H1 (cell line): ENCODE data around the gene MMP21. TPM values are rescaled to one million over a fixed set of nuclear protein-coding genes. Genes with fewer than 3 reads are reported as not detected.

Experiments
- CTCF ChIA-PET: fragments of 300-600 bp; sonication (Branson Sonifier 250); formaldehyde crosslinking; loops from one replicate; lab custom pipeline; 2021; ENCODE audit not compliant: partially characterized antibody; lab: Charles Lee
- POLR2A ChIA-PET: fragments of 300-600 bp; sonication (Branson Sonifier 250); formaldehyde crosslinking; loops from one replicate; lab custom pipeline; 2021; ENCODE audit warnings: inconsistent platforms; ENCODE audit not compliant: partially characterized antibody; lab: Charles Lee
- DNase-seq, 2 experiments: peaks; one replicate each; pipeline versions ENCODE4 v3.0.0 to v3.0.0-alpha.2; 2010 to 2022; ENCODE audit warnings: low spot score in 2 of 2, low read depth in 1 of 2, mixed read lengths in 1 of 2
- FAIRE-seq: peaks from 2 replicates; lab custom pipeline; 2011; peaks lifted over from hg19 to GRCh38; lab: Jason Lieb, UNC
- H2AFZ ChIP-seq: 2 replicates; pipeline ENCODE4 v1.8.1; 2012; ENCODE audit warnings: low read length, inconsistent platforms
- H2AK5ac ChIP-seq: 2 replicates; pipeline ENCODE4 v1.6.1; 2013; ENCODE audit warnings: low read depth, low read length
- H2BK120ac ChIP-seq: replicated peaks from 2 replicates; pipeline ENCODE3; 2013; ENCODE audit warnings: low read depth, low read length, inconsistent platforms
- H2BK12ac ChIP-seq: 2 replicates; pipeline ENCODE4 v1.6.1; 2013; ENCODE audit warnings: low read depth, low read length
- H2BK15ac ChIP-seq: 2 replicates; pipeline ENCODE4 v1.6.1; 2013; ENCODE audit warnings: low read length
- H2BK20ac ChIP-seq: 2 replicates; pipeline ENCODE4 v1.6.1; 2013; ENCODE audit warnings: low read length
- H2BK5ac ChIP-seq: 2 replicates; pipeline ENCODE4 v1.6.1; 2013; ENCODE audit warnings: low read depth, low read length
- H3K14ac ChIP-seq: 2 replicates; pipeline ENCODE4 v1.6.1; 2013; ENCODE audit warnings: inconsistent platforms; ENCODE audit not compliant: insufficient read length
- H3K18ac ChIP-seq: 2 replicates; pipeline ENCODE4 v1.6.1; 2013; ENCODE audit warnings: low read length; ENCODE audit errors: extremely low read depth
- H3K23ac ChIP-seq: 2 replicates; pipeline ENCODE4 v1.6.1; 2013; ENCODE audit warnings: inconsistent platforms; ENCODE audit not compliant: insufficient read length
- H3K23me2 ChIP-seq: 2 replicates; pipeline ENCODE4 v1.6.1; 2013; ENCODE audit warnings: low read depth, low read length
- H3K27ac ChIP-seq: 2 replicates; pipeline ENCODE4 v1.6.1; 2011; ENCODE audit warnings: low read depth, low read length, inconsistent platforms
- H3K27me3 ChIP-seq, 4 experiments: replicated peaks in 1 of 4; 1 replicate in 1 of 4; 2 replicates in 3 of 4; pipeline versions ENCODE4 v1.6.1 to v1.8.1; 2011 to 2013; ENCODE audit warnings: low read length in 3 of 4, mild to moderate bottlenecking in 3 of 4, inconsistent platforms in 2 of 4, mixed read lengths in 2 of 4, moderate library complexity in 1 of 4; ENCODE audit not compliant: control insufficient read depth in 3 of 4, insufficient read depth in 3 of 4; ENCODE audit errors: extremely low read depth in 1 of 4
- H3K36me3 ChIP-seq, 4 experiments: 2 replicates each; pipeline versions ENCODE4 v1.6.1 to v1.8.1; 2011 to 2013; ENCODE audit warnings: mild to moderate bottlenecking in 4 of 4, low read length in 3 of 4, moderate library complexity in 2 of 4, control low read depth in 1 of 4, inconsistent platforms in 1 of 4; ENCODE audit not compliant: insufficient read depth in 4 of 4, control insufficient read depth in 2 of 4
- H3K4ac ChIP-seq: replicated peaks from 2 replicates; pipeline ENCODE3; 2013; ENCODE audit warnings: low read length, low read depth, mixed read lengths, inconsistent platforms; ENCODE audit not compliant: insufficient read length
- H3K4me1 ChIP-seq, 4 experiments: replicated peaks in 1 of 4; 1 replicate in 1 of 4; 2 replicates in 3 of 4; pipeline versions ENCODE4 v1.6.1 to v1.8.1; 2011 to 2013; ENCODE audit warnings: low read length in 3 of 4, inconsistent platforms in 2 of 4, mixed read lengths in 1 of 4; ENCODE audit not compliant: insufficient read depth in 4 of 4, control insufficient read depth in 3 of 4
- H3K4me2 ChIP-seq, 2 experiments: 2 replicates each; pipeline versions ENCODE4 v1.6.1 to v1.8.1; 2011 to 2013; ENCODE audit warnings: low read depth in 2 of 2, low read length in 2 of 2, control low read depth in 1 of 2, inconsistent platforms in 1 of 2, mild to moderate bottlenecking in 1 of 2; ENCODE audit not compliant: insufficient read depth in 1 of 2
- H3K4me3 ChIP-seq, 4 experiments: fragments of 200-600, 300-600 bp in 1 of 4; sonication (generic), shearing (Covaris generic), sonication (Bioruptor Twin) in 1 of 4; 2 replicates each; pipeline versions ENCODE4 v1.5.1 to v1.8.1; 2011 to 2016; ENCODE audit warnings: low read length in 4 of 4, low read depth in 3 of 4, control low read depth in 2 of 4, inconsistent platforms in 2 of 4, mild to moderate bottlenecking in 2 of 4, mixed read lengths in 1 of 4, moderate library complexity in 1 of 4; ENCODE audit not compliant: insufficient read depth in 2 of 4; ENCODE audit errors: extremely low read depth in 1 of 4
- H3K56ac ChIP-seq: replicated peaks from 2 replicates; pipeline ENCODE3; 2013; ENCODE audit warnings: low read depth, mild to moderate bottlenecking, mixed read lengths, low read length, inconsistent platforms; ENCODE audit not compliant: insufficient read length
- H3K79me1 ChIP-seq: 2 replicates; pipeline ENCODE4 v1.6.1; 2013; ENCODE audit warnings: low read depth, low read length, control low read depth
- H3K79me2 ChIP-seq, 2 experiments: 2 replicates each; pipeline versions ENCODE4 v1.6.1 to v1.8.1; 2012 to 2013; ENCODE audit warnings: low read length in 2 of 2, mild to moderate bottlenecking in 2 of 2, inconsistent platforms in 1 of 2; ENCODE audit not compliant: insufficient read depth in 2 of 2, control insufficient read depth in 1 of 2
- H3K9ac ChIP-seq, 4 experiments: replicated peaks in 1 of 4; 1 replicate in 1 of 4; 2 replicates in 3 of 4; pipeline versions ENCODE4 v1.6.1 to v1.8.1; 2011 to 2013; ENCODE audit warnings: low read depth in 3 of 4, low read length in 3 of 4, control low read depth in 2 of 4, mild to moderate bottlenecking in 2 of 4, moderate library complexity in 2 of 4, inconsistent platforms in 1 of 4; ENCODE audit errors: extremely low read depth in 1 of 4
- H3K9me3 ChIP-seq, 2 experiments: 2 replicates each; pipeline versions ENCODE4 v1.6.1 to v1.8.1; 2012 to 2013; ENCODE audit warnings: mild to moderate bottlenecking in 2 of 2, moderate library complexity in 2 of 2, control low read depth in 1 of 2, inconsistent platforms in 1 of 2, low read depth in 1 of 2, low read length in 1 of 2, mixed read lengths in 1 of 2; ENCODE audit not compliant: insufficient read depth in 2 of 2
- H4K20me1 ChIP-seq, 2 experiments: replicated peaks in 1 of 2; 2 replicates each; pipeline versions ENCODE3 to v1.8.1; 2011 to 2013; ENCODE audit warnings: inconsistent platforms in 2 of 2, low read length in 2 of 2, mild to moderate bottlenecking in 1 of 2; ENCODE audit not compliant: insufficient read depth in 2 of 2, control insufficient read depth in 1 of 2
- H4K5ac ChIP-seq: 2 replicates; pipeline ENCODE4 v1.6.1; 2013; ENCODE audit warnings: low read length, low read depth, mixed read lengths, inconsistent platforms; ENCODE audit not compliant: insufficient read length
- H4K8ac ChIP-seq: 2 replicates; pipeline ENCODE4 v1.8.0; 2013; ENCODE audit warnings: mild to moderate bottlenecking, moderate library complexity, low read length, inconsistent platforms; ENCODE audit not compliant: insufficient read depth; ENCODE audit errors: extremely low read depth
- H4K91ac ChIP-seq: replicated peaks from 2 replicates; pipeline ENCODE3; 2013; ENCODE audit warnings: low read length, mixed read lengths, inconsistent platforms; ENCODE audit not compliant: insufficient read length
- WGBS, 2 experiments: shearing (Covaris generic) in 1 of 2; methylation state at CpG; one replicate each; pipeline versions ENCODE4 v1.1.6 to v1.1.7; 2013 to 2015; ENCODE audit warnings: low lambda C conversion rate in 2 of 2, mixed read lengths in 2 of 2, inconsistent platforms in 1 of 2, low coverage in 1 of 2, missing lambda C conversion rate in 1 of 2; ENCODE audit not compliant: insufficient replicate concordance in 2 of 2, insufficient coverage in 1 of 2, insufficient read length in 1 of 2; ENCODE audit errors: extremely low coverage in 1 of 2, missing lambda C conversion rate in 1 of 2; 5-methylcytosine and 5-hydroxymethylcytosine counted together
- polyA plus RNA-seq, 7 experiments: library from polyadenylated mRNA; depleted of rRNA in 3 of 7; stranded (reverse) in 5 of 7; unstranded in 2 of 7; fragments of >200 nt in 5 of 7; fragments of 200-250 nt in 2 of 7; gene quantifications; 1 replicate in 5 of 7; 2 replicates in 1 of 7; 4 replicates in 1 of 7; pipeline versions ENCODE4 v1.2.1 to v1.2.3, GENCODE V29; 2011 to 2013; ENCODE audit warnings: missing spikeins in 2 of 7, mixed read lengths in 2 of 7
- total RNA-seq: library from RNA; stranded (reverse); fragmentation: NEBNext Ultra II Directional; extraction: Animal tissue kit (Norgen Biotek cat#: 25700); gene quantifications from 2 replicates; pipeline ENCODE4 v1.2.1, GENCODE V29; 2021

Gene MMP21
- total and polyA plus RNA-seq, 2 of the 8 experiments (the other 6 are each of a cell fraction or from before 2014, with no cell fraction given) = not detected

- Histone ChIP-seq H3K56ac (no peak overlapping the region), H4K5ac (no peak overlapping the region), H2AFZ (no peak overlapping the region), H3K79me2 (no peaks in the 10 kb centered on the region), H2BK120ac (no peak overlapping the region), H3K4me3 (no peak overlapping the region), H3K4me2 (no peak overlapping the region), H3K23me2 (no peaks in the 10 kb centered on the region), H4K91ac (no peak overlapping the region), H3K14ac (no peak overlapping the region), H2BK5ac (no peak overlapping the region), H2BK12ac (no peak overlapping the region), H3K23ac (no peak overlapping the region), H3K27ac (no peak overlapping the region), H3K4ac (no peak overlapping the region), H3K36me3 (no peaks in the 10 kb centered on the region), H2BK20ac (no peak overlapping the region), H3K9ac (no peak overlapping the region), H3K18ac (no peak overlapping the region), H4K8ac (no peak overlapping the region), H3K27me3 (no peaks in the 10 kb centered on the region), H2BK15ac (no peak overlapping the region), H3K9me3 (no peaks in the 10 kb centered on the region), H3K4me1 (no peaks in the 10 kb centered on the region), H3K79me1 (no peaks in the 10 kb centered on the region), H4K20me1 (no peaks in the 10 kb centered on the region), H2AK5ac (no peak overlapping the region)
- DNase-seq (no peak), FAIRE-seq (no peak)
- ChIA-PET CTCF (interaction anchor here (0.6 to 1.4 kb wide), 4 partner anchors 10 to 717 kb away, joined by 3 to 4 read pairs (median 4); no protein-coding TSS in a partner anchor), POLR2A (interaction anchor here (1.0 to 1.4 kb wide), 3 partner anchors 10 to 45 kb away, joined by 3 to 5 read pairs (median 3); no protein-coding TSS in a partner anchor)
- 90% methylated on average over 11 of the region's 11 CpGs; no CpG with 5 or more reads in 1 of the 2 experiments for WGBS, 2 experiments
Observed at GRCh38 chr10:125782054-125782453, 6.4 kb upstream of the MMP21 start.
